Panc1 (cell line): Measurements from ENCODE around the gene ZMYM4. TPM values are rescaled to one million over a fixed set of nuclear protein-coding genes. Genes with fewer than 3 reads are reported as not detected.

Experiments
- ATAC-seq: fragments of 200-7000 bp; cut with Tn5 transposase; 2 replicates; pipeline ENCODE4 v1.9.1; 2020; ENCODE audit warnings: mild to moderate bottlenecking, moderate library complexity
- BruUV-seq: library from RNA; stranded (reverse); fragments of 400-500 nt; replicated peaks from 2 replicates; lab custom pipeline; 2021; lab: Mats Ljungman, UMichigan
- CTCF ChIA-PET: fragments of 300-600 bp; sonication (Branson Sonifier 250); formaldehyde crosslinking; loops from one replicate; lab custom pipeline; 2022; ENCODE audit warnings: antibody characterized with exemption; lab: Charles Lee
- POLR2A ChIA-PET: fragments of 300-600 bp; sonication (Branson Sonifier 250); formaldehyde crosslinking; loops from one replicate; lab custom pipeline; 2022; ENCODE audit warnings: antibody characterized with exemption; lab: Charles Lee
- DNase-seq: peaks from one replicate; pipeline ENCODE4 v3.0.0-alpha.2; 2010; ENCODE audit warnings: low read depth, low spot score
- H3K27ac ChIP-seq: 2 replicates; pipeline ENCODE4 v1.5.1; 2011; ENCODE audit warnings: mild to moderate bottlenecking, low read length, inconsistent platforms
- H3K27me3 ChIP-seq: fragments of 200-500 bp; sonication (Bioruptor generic); 2 replicates; pipeline ENCODE4 v1.6.0; 2014; ENCODE audit warnings: low read length, inconsistent platforms; ENCODE audit not compliant: control insufficient read depth, insufficient read depth
- H3K36me3 ChIP-seq: fragments of 200-500 bp; sonication (Bioruptor generic); 2 replicates; pipeline ENCODE4 v1.5.1; 2014; ENCODE audit warnings: inconsistent platforms, mild to moderate bottlenecking, low read length, moderate library complexity; ENCODE audit not compliant: control insufficient read depth, insufficient read depth
- H3K4me1 ChIP-seq: 2 replicates; pipeline ENCODE4 v1.5.1; 2011; ENCODE audit warnings: inconsistent platforms, mild to moderate bottlenecking, low read length, moderate library complexity; ENCODE audit not compliant: control insufficient read depth, insufficient read depth
- H3K4me3 ChIP-seq, 2 experiments: 2 replicates each; pipeline ENCODE4 v1.5.1; 2011 to 2012; ENCODE audit warnings: low read depth in 2 of 2, low read length in 2 of 2, mild to moderate bottlenecking in 2 of 2, inconsistent platforms in 1 of 2, moderate library complexity in 1 of 2
- H3K9me3 ChIP-seq: fragments of 200-500 bp; sonication (Bioruptor generic); 2 replicates; pipeline ENCODE4 v1.5.1; 2014; ENCODE audit warnings: low read depth, mild to moderate bottlenecking, inconsistent platforms, low read length, moderate library complexity; ENCODE audit not compliant: control insufficient read depth, insufficient read depth
- POLR2AphosphoS5 ChIP-seq: IDR thresholded peaks from 2 replicates; pipeline ENCODE4 v1.6.1; 2012; ENCODE audit warnings: mild to moderate bottlenecking, low read depth, low read length, moderate library complexity
- SIN3A ChIP-seq: IDR thresholded peaks from 2 replicates; pipeline ENCODE4 v1.6.1; 2012; ENCODE audit warnings: low read depth, mild to moderate bottlenecking, low read length, moderate library complexity, borderline replicate concordance; ENCODE audit not compliant: insufficient read depth
- TCF7L2 ChIP-seq: IDR thresholded peaks from 2 replicates; pipeline ENCODE4 v1.6.1; 2011; ENCODE audit warnings: mild to moderate bottlenecking, low read depth, low read length, inconsistent platforms
- in situ Hi-C: cut with HindIII; loops from 2 replicates; pipeline ENCODE4 v1.10.0; 2016; ENCODE audit warnings: low sequenced_read_pairs, low pct_unique_long_range_greater_than_20kb
- intact Hi-C: fragments of 100-400 bp; cut with micrococcal nuclease; formaldehyde crosslinking; loops from one replicate; pipeline ENCODE4 v1.10.0; 2022; ENCODE audit not compliant: unreplicated experiment
- total RNA-seq: library from RNA; stranded (reverse); gene quantifications from one replicate; pipeline ENCODE4 v1.2.1, GENCODE V29; 2021; ENCODE audit not compliant: unreplicated experiment
- TF ChIP-seq, protein P1 (sequence below): fragments of 450-650 bp; IDR thresholded peaks from 2 replicates; pipeline ENCODE4 v1.5.1; 2017; ENCODE audit warnings: mild to moderate bottlenecking
- TF ChIP-seq, protein P2 (sequence below), 2 experiments: IDR thresholded peaks; 2 replicates each; pipeline ENCODE4 v1.6.1; 2011 to 2012; ENCODE audit warnings: low read depth in 2 of 2, control low read depth in 1 of 2, low read length in 1 of 2, mild to moderate bottlenecking in 1 of 2, moderate library complexity in 1 of 2; ENCODE audit not compliant: insufficient read depth in 1 of 2

ZMYM4 gene
- total RNA-seq, 1 experiment from 2014 or later = 82.2 TPM

GRCh38 chr1:35319988-35320713 is 51.6 kb downstream of the ZMYM4 start:
- Histone ChIP-seq H3K36me3 (no peaks in the 10 kb centered on the region), H3K4me3 (no peak overlapping the region), H3K4me1 (peaks cover 6% of the 10 kb centered on the region; the same call in 1 of the 2 replicates), H3K27ac (no peak overlapping the region), H3K9me3 (no peaks in the 10 kb centered on the region), H3K27me3 (no peaks in the 10 kb centered on the region)
- no peak for DNase-seq
- in situ Hi-C loops (no loop called here), intact Hi-C loops (no loop called here)
- BruUV-seq = no TSS peak
- ATAC-seq = peak; percentile 34; the same call in 1 of the 2 replicates
- POLR2A ChIA-PET = no interaction called here
- TF ChIP-seq SIN3A (no peak), POLR2AphosphoS5 (no peak), TCF7L2 (no peak)
- TF ChIP-seq, protein P1, sequence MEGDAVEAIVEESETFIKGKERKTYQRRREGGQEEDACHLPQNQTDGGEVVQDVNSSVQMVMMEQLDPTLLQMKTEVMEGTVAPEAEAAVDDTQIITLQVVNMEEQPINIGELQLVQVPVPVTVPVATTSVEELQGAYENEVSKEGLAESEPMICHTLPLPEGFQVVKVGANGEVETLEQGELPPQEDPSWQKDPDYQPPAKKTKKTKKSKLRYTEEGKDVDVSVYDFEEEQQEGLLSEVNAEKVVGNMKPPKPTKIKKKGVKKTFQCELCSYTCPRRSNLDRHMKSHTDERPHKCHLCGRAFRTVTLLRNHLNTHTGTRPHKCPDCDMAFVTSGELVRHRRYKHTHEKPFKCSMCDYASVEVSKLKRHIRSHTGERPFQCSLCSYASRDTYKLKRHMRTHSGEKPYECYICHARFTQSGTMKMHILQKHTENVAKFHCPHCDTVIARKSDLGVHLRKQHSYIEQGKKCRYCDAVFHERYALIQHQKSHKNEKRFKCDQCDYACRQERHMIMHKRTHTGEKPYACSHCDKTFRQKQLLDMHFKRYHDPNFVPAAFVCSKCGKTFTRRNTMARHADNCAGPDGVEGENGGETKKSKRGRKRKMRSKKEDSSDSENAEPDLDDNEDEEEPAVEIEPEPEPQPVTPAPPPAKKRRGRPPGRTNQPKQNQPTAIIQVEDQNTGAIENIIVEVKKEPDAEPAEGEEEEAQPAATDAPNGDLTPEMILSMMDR = no peak
- TF ChIP-seq, protein P2, sequence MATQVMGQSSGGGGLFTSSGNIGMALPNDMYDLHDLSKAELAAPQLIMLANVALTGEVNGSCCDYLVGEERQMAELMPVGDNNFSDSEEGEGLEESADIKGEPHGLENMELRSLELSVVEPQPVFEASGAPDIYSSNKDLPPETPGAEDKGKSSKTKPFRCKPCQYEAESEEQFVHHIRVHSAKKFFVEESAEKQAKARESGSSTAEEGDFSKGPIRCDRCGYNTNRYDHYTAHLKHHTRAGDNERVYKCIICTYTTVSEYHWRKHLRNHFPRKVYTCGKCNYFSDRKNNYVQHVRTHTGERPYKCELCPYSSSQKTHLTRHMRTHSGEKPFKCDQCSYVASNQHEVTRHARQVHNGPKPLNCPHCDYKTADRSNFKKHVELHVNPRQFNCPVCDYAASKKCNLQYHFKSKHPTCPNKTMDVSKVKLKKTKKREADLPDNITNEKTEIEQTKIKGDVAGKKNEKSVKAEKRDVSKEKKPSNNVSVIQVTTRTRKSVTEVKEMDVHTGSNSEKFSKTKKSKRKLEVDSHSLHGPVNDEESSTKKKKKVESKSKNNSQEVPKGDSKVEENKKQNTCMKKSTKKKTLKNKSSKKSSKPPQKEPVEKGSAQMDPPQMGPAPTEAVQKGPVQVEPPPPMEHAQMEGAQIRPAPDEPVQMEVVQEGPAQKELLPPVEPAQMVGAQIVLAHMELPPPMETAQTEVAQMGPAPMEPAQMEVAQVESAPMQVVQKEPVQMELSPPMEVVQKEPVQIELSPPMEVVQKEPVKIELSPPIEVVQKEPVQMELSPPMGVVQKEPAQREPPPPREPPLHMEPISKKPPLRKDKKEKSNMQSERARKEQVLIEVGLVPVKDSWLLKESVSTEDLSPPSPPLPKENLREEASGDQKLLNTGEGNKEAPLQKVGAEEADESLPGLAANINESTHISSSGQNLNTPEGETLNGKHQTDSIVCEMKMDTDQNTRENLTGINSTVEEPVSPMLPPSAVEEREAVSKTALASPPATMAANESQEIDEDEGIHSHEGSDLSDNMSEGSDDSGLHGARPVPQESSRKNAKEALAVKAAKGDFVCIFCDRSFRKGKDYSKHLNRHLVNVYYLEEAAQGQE (IDR thresholded peaks at IDR 0.05; ENCODE audit: insufficient read depth in 1 of 2, low read depth in 2 of 2, low read length in 1 of 2) = no peak
- CTCF ChIA-PET = no interaction called here

DNA sequence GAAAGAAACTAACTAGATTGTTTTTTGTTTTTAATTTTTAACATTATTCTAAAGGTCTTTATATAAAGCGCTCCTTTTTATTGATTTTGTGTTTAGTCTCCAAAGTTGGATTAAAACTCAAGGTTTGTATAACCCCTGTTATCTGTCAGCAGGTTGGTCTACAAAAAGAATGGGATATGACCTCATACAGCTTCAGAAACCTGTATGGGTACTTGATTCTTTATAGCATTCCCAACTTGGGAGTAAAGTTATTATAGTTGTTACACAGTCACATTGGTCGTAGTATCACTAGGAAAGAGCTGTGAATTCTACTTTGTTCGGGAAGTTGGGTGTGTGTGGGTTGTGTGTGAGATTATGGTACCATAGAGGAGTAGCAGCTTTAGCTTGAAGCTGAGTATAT is 52.4 kb downstream of the ZMYM4 start:
- H3K36me3 ChIP-seq = no peaks in the 10 kb centered on the region
- H3K9me3 ChIP-seq = no peaks in the 10 kb centered on the region
- ChIA-PET POLR2A (interaction anchor here (0.6 kb wide), 1 partner anchor 122 kb away, joined by 15 read pairs; no protein-coding TSS in a partner anchor), CTCF (no interaction called here)
- no TSS peak for BruUV-seq
- no peak overlapping the region for H3K4me3 ChIP-seq
- peaks cover 6% of the 10 kb centered on the region; the same call in 1 of the 2 replicates for H3K4me1 ChIP-seq
- in situ Hi-C loops = no loop called here
- intact Hi-C loops = no loop called here
- TF ChIP-seq POLR2AphosphoS5 (no peak), TCF7L2 (no peak), SIN3A (no peak)
- TF ChIP-seq, protein P1 = no peak
- TF ChIP-seq, protein P2 (IDR thresholded peaks at IDR 0.05; ENCODE audit: insufficient read depth in 1 of 2, low read depth in 2 of 2, low read length in 1 of 2) = no peak
- no peak for ATAC-seq
- DNase-seq = no peak
- H3K27me3 ChIP-seq = no peaks in the 10 kb centered on the region
- H3K27ac ChIP-seq = no peak overlapping the region
